Daoy (cell line): ENCODE measurements around the gene FCF1. TPM values are rescaled to one million over a fixed set of nuclear protein-coding genes. Genes with fewer than 3 reads are reported as not detected.

Source experiments
- DNase-seq: peaks from one replicate; pipeline ENCODE4 v3.0.0-alpha.2; 2015; ENCODE audit warnings: low read depth
- total RNA-seq: library from RNA; depleted of rRNA; stranded (reverse); fragments of >200 nt; shearing (Covaris generic); gene quantifications from 2 replicates; pipeline ENCODE4 v1.2.3, GENCODE V29; 2014; rRNA removed

FCF1 gene
- total RNA-seq, 1 experiment from 2014 or later: 34.8 TPM

- peak; percentile 24 for DNase-seq
These were observed 51.0 kb downstream of the FCF1 start for GRCh38 chr14:74763803-74764531.

GRCh38 chr14:74765721-74766120, 52.8 kb downstream of the FCF1 start:
- DNase-seq: no peak

- DNase-seq: no peak
These were observed 58.5 kb downstream of the FCF1 start for GRCh38 chr14:74771399-74771798.

- DNase-seq: no peak
These were observed 71.7 kb downstream of the FCF1 start for GRCh38 chr14:74784634-74785033.

GRCh38 chr14:74785056-74785613, 72.2 kb downstream of the FCF1 start:
- no peak for DNase-seq

GRCh38 chr14:74786796-74787315, 73.9 kb downstream of the FCF1 start:
- DNase-seq: no peak

Other genes starting within 250 kb of the FCF1 start
- 132 and 135 TPM in 2 replicates for gene NPC2, start 219.8 kb upstream of the FCF1 start, total RNA-seq
- gene ISCA2, start 219.4 kb upstream of the FCF1 start, total RNA-seq: 27.1 and 27.8 TPM in 2 replicates
- gene LTBP2, start 100.9 kb upstream of the FCF1 start, total RNA-seq: 7.6 and 9.6 TPM in 2 replicates
- gene AREL1, start 64 bp upstream of the FCF1 start, total RNA-seq: 24.6 and 27.9 TPM in 2 replicates
- gene YLPM1, start 50.2 kb downstream of the FCF1 start, total RNA-seq: 14.8 and 23.8 TPM in 2 replicates
- gene PROX2, start 163.0 kb downstream of the FCF1 start, total RNA-seq: not detected in 2 replicates
- 40.8 and 43.2 TPM in 2 replicates for gene DLST, start 168.8 kb downstream of the FCF1 start, total RNA-seq
- gene RPS6KL1, start 210.1 kb downstream of the FCF1 start, total RNA-seq: 6.6 and 9.8 TPM in 2 replicates
- gene PGF, start 242.5 kb downstream of the FCF1 start, total RNA-seq: 4.4 and 8.0 TPM in 2 replicates